Measurements from ENCODE around the gene TRIM47. TPM values are rescaled to one million over a fixed set of nuclear protein-coding genes. Genes with fewer than 3 reads are reported as not detected.

The TRIM47 gene
- total and polyA plus RNA-seq, 2 of the 13 experiments (the other 11 are each of a cell fraction or from before 2014, with no cell fraction given): 33.5 to 82.0 TPM

GRCh38 chr17:75878174-75878998 lies at the start of gene TRIM47 (continued):
- TF ChIP-seq, protein P1, sequence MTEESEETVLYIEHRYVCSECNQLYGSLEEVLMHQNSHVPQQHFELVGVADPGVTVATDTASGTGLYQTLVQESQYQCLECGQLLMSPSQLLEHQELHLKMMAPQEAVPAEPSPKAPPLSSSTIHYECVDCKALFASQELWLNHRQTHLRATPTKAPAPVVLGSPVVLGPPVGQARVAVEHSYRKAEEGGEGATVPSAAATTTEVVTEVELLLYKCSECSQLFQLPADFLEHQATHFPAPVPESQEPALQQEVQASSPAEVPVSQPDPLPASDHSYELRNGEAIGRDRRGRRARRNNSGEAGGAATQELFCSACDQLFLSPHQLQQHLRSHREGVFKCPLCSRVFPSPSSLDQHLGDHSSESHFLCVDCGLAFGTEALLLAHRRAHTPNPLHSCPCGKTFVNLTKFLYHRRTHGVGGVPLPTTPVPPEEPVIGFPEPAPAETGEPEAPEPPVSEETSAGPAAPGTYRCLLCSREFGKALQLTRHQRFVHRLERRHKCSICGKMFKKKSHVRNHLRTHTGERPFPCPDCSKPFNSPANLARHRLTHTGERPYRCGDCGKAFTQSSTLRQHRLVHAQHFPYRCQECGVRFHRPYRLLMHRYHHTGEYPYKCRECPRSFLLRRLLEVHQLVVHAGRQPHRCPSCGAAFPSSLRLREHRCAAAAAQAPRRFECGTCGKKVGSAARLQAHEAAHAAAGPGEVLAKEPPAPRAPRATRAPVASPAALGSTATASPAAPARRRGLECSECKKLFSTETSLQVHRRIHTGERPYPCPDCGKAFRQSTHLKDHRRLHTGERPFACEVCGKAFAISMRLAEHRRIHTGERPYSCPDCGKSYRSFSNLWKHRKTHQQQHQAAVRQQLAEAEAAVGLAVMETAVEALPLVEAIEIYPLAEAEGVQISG (CRISPR knock-in tag; IDR thresholded peaks at IDR 0.05): peak; percentile 78
- TF ChIP-seq, protein P2, sequence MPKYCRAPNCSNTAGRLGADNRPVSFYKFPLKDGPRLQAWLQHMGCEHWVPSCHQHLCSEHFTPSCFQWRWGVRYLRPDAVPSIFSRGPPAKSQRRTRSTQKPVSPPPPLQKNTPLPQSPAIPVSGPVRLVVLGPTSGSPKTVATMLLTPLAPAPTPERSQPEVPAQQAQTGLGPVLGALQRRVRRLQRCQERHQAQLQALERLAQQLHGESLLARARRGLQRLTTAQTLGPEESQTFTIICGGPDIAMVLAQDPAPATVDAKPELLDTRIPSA (CRISPR knock-in tag; IDR thresholded peaks at IDR 0.05; ENCODE audit: borderline replicate concordance): no peak; the same call in 1 of the 2 replicates
- TF ChIP-seq, protein P3, sequence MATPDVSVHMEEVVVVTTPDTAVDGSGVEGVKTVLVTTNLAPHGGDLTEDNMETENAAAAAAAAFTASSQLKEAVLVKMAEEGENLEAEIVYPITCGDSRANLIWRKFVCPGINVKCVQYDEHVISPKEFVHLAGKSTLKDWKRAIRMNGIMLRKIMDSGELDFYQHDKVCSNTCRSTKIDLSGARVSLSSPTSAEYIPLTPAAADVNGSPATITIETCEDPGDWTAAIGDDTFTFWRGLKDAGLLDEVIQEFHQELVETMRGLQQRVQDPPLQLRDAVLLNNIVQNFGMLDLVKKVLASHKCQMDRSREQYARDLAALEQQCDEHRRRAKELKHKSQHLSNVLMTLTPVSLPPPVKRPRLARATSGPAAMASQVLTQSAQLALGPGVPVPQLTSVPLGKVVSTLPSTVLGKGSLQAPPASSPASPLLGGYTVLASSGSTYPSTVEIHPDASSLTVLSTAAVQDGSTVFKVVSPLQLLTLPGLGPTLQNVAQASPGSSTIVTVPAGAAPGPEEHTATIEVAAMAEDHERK (CRISPR knock-in tag; IDR thresholded peaks at IDR 0.05; ENCODE audit: low read depth): no peak
- 0 out of 2 replicates have a peak, but pooled peaks have one; percentile 17 for TF ChIP-seq TEF (CRISPR knock-in tag; IDR thresholded peaks at IDR 0.05)
- TF ChIP-seq ZFX (CRISPR knock-in tag; IDR thresholded peaks at IDR 0.05; ENCODE audit: low read depth): peak; percentile 86
- 0 out of 2 replicates have a peak, but pooled peaks have one; percentile 84 for TF ChIP-seq ZNF775 (CRISPR knock-in tag; IDR thresholded peaks at IDR 0.05; ENCODE audit: borderline replicate concordance)
- TF ChIP-seq PRMT3 (CRISPR knock-in tag; IDR thresholded peaks at IDR 0.05; ENCODE audit: borderline replicate concordance, low read depth): peak; percentile 71; the same call in 1 of the 2 replicates
- peak; percentile 42; the same call in 1 of the 2 replicates for TF ChIP-seq ZNF276 (CRISPR knock-in tag; IDR thresholded peaks at IDR 0.05; ENCODE audit: low read depth)
- TF ChIP-seq ZNF878 (CRISPR knock-in tag; IDR thresholded peaks at IDR 0.05): no peak
- peak; percentile 24 for TF ChIP-seq SRSF1 (optimal IDR thresholded peaks at IDR 0.05; ENCODE audit: low read depth, low read length)
- TF ChIP-seq ZNF232 (CRISPR knock-in tag; IDR thresholded peaks at IDR 0.05; ENCODE audit: borderline replicate concordance): peak; percentile 57
- no peak for TF ChIP-seq ZKSCAN1 (IDR thresholded peaks at IDR 0.05; ENCODE audit: low read length)
- TF ChIP-seq, protein P4, sequence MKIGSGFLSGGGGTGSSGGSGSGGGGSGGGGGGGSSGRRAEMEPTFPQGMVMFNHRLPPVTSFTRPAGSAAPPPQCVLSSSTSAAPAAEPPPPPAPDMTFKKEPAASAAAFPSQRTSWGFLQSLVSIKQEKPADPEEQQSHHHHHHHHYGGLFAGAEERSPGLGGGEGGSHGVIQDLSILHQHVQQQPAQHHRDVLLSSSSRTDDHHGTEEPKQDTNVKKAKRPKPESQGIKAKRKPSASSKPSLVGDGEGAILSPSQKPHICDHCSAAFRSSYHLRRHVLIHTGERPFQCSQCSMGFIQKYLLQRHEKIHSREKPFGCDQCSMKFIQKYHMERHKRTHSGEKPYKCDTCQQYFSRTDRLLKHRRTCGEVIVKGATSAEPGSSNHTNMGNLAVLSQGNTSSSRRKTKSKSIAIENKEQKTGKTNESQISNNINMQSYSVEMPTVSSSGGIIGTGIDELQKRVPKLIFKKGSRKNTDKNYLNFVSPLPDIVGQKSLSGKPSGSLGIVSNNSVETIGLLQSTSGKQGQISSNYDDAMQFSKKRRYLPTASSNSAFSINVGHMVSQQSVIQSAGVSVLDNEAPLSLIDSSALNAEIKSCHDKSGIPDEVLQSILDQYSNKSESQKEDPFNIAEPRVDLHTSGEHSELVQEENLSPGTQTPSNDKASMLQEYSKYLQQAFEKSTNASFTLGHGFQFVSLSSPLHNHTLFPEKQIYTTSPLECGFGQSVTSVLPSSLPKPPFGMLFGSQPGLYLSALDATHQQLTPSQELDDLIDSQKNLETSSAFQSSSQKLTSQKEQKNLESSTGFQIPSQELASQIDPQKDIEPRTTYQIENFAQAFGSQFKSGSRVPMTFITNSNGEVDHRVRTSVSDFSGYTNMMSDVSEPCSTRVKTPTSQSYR (CRISPR knock-in tag; IDR thresholded peaks at IDR 0.05; ENCODE audit: borderline replicate concordance): peak; percentile 53
- TF ChIP-seq, protein P5, sequence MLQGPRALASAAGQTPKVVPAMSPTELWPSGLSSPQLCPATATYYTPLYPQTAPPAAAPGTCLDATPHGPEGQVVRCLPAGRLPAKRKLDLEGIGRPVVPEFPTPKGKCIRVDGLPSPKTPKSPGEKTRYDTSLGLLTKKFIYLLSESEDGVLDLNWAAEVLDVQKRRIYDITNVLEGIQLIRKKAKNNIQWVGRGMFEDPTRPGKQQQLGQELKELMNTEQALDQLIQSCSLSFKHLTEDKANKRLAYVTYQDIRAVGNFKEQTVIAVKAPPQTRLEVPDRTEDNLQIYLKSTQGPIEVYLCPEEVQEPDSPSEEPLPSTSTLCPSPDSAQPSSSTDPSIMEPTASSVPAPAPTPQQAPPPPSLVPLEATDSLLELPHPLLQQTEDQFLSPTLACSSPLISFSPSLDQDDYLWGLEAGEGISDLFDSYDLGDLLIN (CRISPR knock-in tag; IDR thresholded peaks at IDR 0.05; ENCODE audit: borderline replicate concordance): peak; percentile 91; the same call in 1 of the 2 replicates

All from HepG2 (cell line).